Cardiac fibroblast (primary cell): ENCODE data around the gene LRRC70.
A peak's percentile ranks its signal among the peaks of the same experiment; 100 is the strongest.

Experiments used
- DNase-seq, 2 donors: peaks; one replicate each; pipeline versions ENCODE4 v3.0.0 to v3.0.0-alpha.2; 2010; ENCODE audit warnings: low read depth in 2 of 2
- H3K4me3 ChIP-seq, 2 donors: replicated peaks in 1 of 2; 1 replicate in 1 of 2; 2 replicates in 1 of 2; pipeline ENCODE4 v1.5.1; 2011; ENCODE audit warnings: low read depth in 2 of 2, low read length in 2 of 2, mild to moderate bottlenecking in 2 of 2, moderate library complexity in 1 of 2
- CTCF ChIP-seq: IDR thresholded peaks from one replicate; pipeline ENCODE4 v1.5.1; 2011; ENCODE audit warnings: low read depth, mild to moderate bottlenecking, low read length, inconsistent platforms

LRRC70 gene

GRCh38 chr5:62584391-62584790, 5.8 kb downstream of the LRRC70 start:
- no peak for DNase-seq
- no peak for TF ChIP-seq CTCF

GRCh38 chr5:62585306-62585705, 6.7 kb downstream of the LRRC70 start:
- no peak for TF ChIP-seq CTCF

More at GRCh38 chr5:62584391-62584790, 5.8 kb downstream of the LRRC70 start:
- H3K4me3 ChIP-seq: no peak overlapping the region

GRCh38 chr5:62585751-62586150, 7.1 kb downstream of the LRRC70 start:
- no peak for TF ChIP-seq CTCF
- no peak overlapping the region for H3K4me3 ChIP-seq
- peak in 1 of 2 donors; percentile 29 for DNase-seq

More at GRCh38 chr5:62585306-62585705, 6.7 kb downstream of the LRRC70 start:
- no peak overlapping the region for H3K4me3 ChIP-seq
- DNase-seq: no peak

- no peak overlapping the region for H3K4me3 ChIP-seq
- no peak for TF ChIP-seq CTCF
- DNase-seq: peak; percentile 44 to 48
These were observed 9.1 kb downstream of the LRRC70 start for GRCh38 chr5:62587737-62588136.

- no peak overlapping the region for H3K4me3 ChIP-seq
- no peak for TF ChIP-seq CTCF
- no peak for DNase-seq
These were observed 10.0 kb downstream of the LRRC70 start for GRCh38 chr5:62588668-62589067.

- no peak for TF ChIP-seq CTCF
- H3K4me3 ChIP-seq: no peak overlapping the region
- DNase-seq: no peak
These were observed 10.9 kb downstream of the LRRC70 start for GRCh38 chr5:62589504-62589903.

- no peak for TF ChIP-seq CTCF
- no peak for DNase-seq
- H3K4me3 ChIP-seq: no peak overlapping the region
These were observed 11.8 kb downstream of the LRRC70 start for GRCh38 chr5:62590387-62590786.
